OCI-LY1 (cell line): Measurements from ENCODE around the gene PCNX1.

Experiments used
- H2AFZ ChIP-seq: fragments of 200-600 bp; sonication (generic), shearing (Covaris generic); 2 replicates; pipeline ENCODE4 v1.6.0; 2014; ENCODE audit warnings: antibody characterized with exemption, mild to moderate bottlenecking, low read length
- H3F3A ChIP-seq: fragments of 200-600 bp; sonication (generic), shearing (Covaris generic); 2 replicates; pipeline ENCODE4 v1.6.0; 2014; ENCODE audit warnings: mild to moderate bottlenecking, antibody characterized with exemption, low read length, moderate library complexity; ENCODE audit not compliant: insufficient read depth
- H3K27ac ChIP-seq: fragments of 200-600 bp; sonication (generic); 2 replicates; pipeline ENCODE4 v1.5.1; 2014; ENCODE audit warnings: low read length, mixed run types, mild to moderate bottlenecking, low read depth; ENCODE audit not compliant: poor library complexity, severe bottlenecking
- H3K27me3 ChIP-seq: fragments of 200-600 bp; sonication (generic); 2 replicates; pipeline ENCODE4 v1.6.0; 2014; ENCODE audit warnings: antibody characterized with exemption, mild to moderate bottlenecking, low read length, moderate library complexity; ENCODE audit not compliant: insufficient read depth
- H3K36me3 ChIP-seq: fragments of 200-600 bp; sonication (generic); 2 replicates; pipeline ENCODE4 v1.6.1; 2014; ENCODE audit warnings: mild to moderate bottlenecking, antibody characterized with exemption, low read length, moderate library complexity, mixed read lengths; ENCODE audit not compliant: insufficient read depth
- H3K4me1 ChIP-seq: fragments of 200-600 bp; sonication (generic); 2 replicates; pipeline ENCODE4 v1.5.1; 2014; ENCODE audit warnings: mild to moderate bottlenecking, low read length, moderate library complexity; ENCODE audit not compliant: insufficient read depth, severe bottlenecking
- H3K4me2 ChIP-seq: fragments of 200-600 bp; sonication (generic), shearing (Covaris generic); 2 replicates; pipeline ENCODE4 v1.6.1; 2014; ENCODE audit warnings: low read length
- H3K4me3 ChIP-seq: fragments of 200-600 bp; sonication (generic); 2 replicates; pipeline ENCODE4 v1.5.1; 2014; ENCODE audit warnings: low read length, low read depth, mild to moderate bottlenecking, mixed read lengths; ENCODE audit not compliant: poor library complexity, severe bottlenecking
- H3K79me2 ChIP-seq: fragments of 200-600 bp; shearing (Covaris generic); 2 replicates; pipeline ENCODE4 v1.6.1; 2016; ENCODE audit warnings: mixed run types, low read length, mixed read lengths; ENCODE audit not compliant: insufficient read depth
- H3K9ac ChIP-seq: fragments of 200-600 bp; sonication (generic), shearing (Covaris generic); 2 replicates; pipeline ENCODE4 v1.6.1; 2014; ENCODE audit warnings: mild to moderate bottlenecking, low read length, mixed read lengths
- H3K9me2 ChIP-seq: fragments of 200-600 bp; sonication (generic), shearing (Covaris generic); 2 replicates; pipeline ENCODE4 v1.6.1; 2014; ENCODE audit warnings: low read depth, mild to moderate bottlenecking, low read length, mixed read lengths
- H3K9me3 ChIP-seq: fragments of 200-600 bp; shearing (Covaris generic); 2 replicates; pipeline ENCODE4 v1.6.1; 2014; ENCODE audit warnings: low read length, mixed read lengths
- H4K20me1 ChIP-seq: fragments of 200-600 bp; sonication (generic), shearing (Covaris generic); 2 replicates; pipeline ENCODE4 v1.6.0; 2016; ENCODE audit warnings: mild to moderate bottlenecking, low read length; ENCODE audit not compliant: insufficient read depth
- EZH2 ChIP-seq: fragments of 200-600 bp; sonication (generic), shearing (Covaris generic); IDR thresholded peaks from 2 replicates; pipeline ENCODE4 v1.8.0; 2017; ENCODE audit warnings: borderline replicate concordance, mixed run types, mild to moderate bottlenecking, antibody characterized with exemption, low read length, moderate library complexity, mixed read lengths
- TF ChIP-seq, protein P1 (sequence below): fragments of 200-600 bp; sonication (generic), shearing (Covaris generic); IDR thresholded peaks from 2 replicates; pipeline ENCODE4 v1.5.1; 2017; ENCODE audit warnings: mild to moderate bottlenecking, antibody characterized with exemption, low read length, moderate library complexity, mixed read lengths

Gene PCNX1

GRCh38 chr14:71163050-71163841 is 256.0 kb downstream of the PCNX1 start:
- no peaks in the 10 kb centered on the region for H3F3A ChIP-seq
- H3K4me1 ChIP-seq, result no peaks in the 10 kb centered on the region
- no peak overlapping the region for H3K9ac ChIP-seq
- no peak overlapping the region for H3K4me2 ChIP-seq
- no peak overlapping the region for H3K4me3 ChIP-seq
- no peaks in the 10 kb centered on the region for H3K9me2 ChIP-seq
- no peaks in the 10 kb centered on the region for H3K9me3 ChIP-seq
- no peaks in the 10 kb centered on the region for H3K79me2 ChIP-seq
- no peak for TF ChIP-seq EZH2
- TF ChIP-seq, protein P1, sequence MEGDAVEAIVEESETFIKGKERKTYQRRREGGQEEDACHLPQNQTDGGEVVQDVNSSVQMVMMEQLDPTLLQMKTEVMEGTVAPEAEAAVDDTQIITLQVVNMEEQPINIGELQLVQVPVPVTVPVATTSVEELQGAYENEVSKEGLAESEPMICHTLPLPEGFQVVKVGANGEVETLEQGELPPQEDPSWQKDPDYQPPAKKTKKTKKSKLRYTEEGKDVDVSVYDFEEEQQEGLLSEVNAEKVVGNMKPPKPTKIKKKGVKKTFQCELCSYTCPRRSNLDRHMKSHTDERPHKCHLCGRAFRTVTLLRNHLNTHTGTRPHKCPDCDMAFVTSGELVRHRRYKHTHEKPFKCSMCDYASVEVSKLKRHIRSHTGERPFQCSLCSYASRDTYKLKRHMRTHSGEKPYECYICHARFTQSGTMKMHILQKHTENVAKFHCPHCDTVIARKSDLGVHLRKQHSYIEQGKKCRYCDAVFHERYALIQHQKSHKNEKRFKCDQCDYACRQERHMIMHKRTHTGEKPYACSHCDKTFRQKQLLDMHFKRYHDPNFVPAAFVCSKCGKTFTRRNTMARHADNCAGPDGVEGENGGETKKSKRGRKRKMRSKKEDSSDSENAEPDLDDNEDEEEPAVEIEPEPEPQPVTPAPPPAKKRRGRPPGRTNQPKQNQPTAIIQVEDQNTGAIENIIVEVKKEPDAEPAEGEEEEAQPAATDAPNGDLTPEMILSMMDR, result no peak
- H3K36me3 ChIP-seq, result no peaks in the 10 kb centered on the region
- no peak overlapping the region for H2AFZ ChIP-seq
- no peaks in the 10 kb centered on the region for H4K20me1 ChIP-seq
- H3K27ac ChIP-seq, result no peak overlapping the region
- H3K27me3 ChIP-seq, result no peaks in the 10 kb centered on the region; the same call in 1 of the 2 replicates

DNA sequence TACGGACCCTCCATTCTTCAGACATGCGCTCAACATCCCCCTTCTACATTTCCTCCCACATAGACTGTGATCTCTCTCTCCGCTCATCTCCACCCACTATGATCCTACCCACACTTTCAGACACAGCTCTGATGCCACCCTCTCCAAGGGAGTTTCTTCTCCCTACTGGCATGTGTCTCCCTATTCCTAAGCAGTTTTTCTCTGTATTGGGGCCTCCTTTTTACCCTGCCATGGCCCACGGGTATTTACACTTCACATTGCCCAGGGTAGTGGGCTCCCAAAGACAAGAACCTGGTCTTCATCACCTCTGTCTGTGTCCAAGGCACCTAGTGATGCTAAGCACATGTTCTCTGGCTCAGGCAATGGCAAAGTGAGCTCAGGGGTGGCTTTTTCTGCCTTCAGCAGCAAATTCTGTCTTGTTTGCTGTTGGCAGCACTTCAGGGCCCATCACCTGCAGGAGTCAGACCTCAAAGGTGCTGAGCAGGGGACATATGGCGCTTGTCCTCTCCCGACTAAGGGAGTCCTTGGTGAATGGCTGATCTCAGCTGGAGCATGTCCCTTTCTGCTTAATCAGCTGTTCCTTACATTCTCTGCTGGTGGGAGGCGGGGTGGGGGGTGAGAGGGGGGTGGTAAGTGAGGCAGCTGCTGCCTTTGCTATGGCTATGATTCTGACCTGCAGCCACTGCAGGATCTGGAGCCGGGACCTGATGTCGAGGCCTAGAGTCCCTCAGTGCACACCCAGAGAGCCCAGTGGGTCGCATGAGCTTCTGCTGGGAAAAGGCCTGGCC is 256.8 kb downstream of the PCNX1 start:
- no peak overlapping the region for H3K4me2 ChIP-seq
- no peaks in the 10 kb centered on the region; the same call in 1 of the 2 replicates for H3K27me3 ChIP-seq
- peaks cover 5% of the 10 kb centered on the region for H3K4me1 ChIP-seq
- H2AFZ ChIP-seq, result no peak overlapping the region
- H3K9me2 ChIP-seq, result no peaks in the 10 kb centered on the region
- H3K9me3 ChIP-seq, result no peaks in the 10 kb centered on the region
- H3K9ac ChIP-seq, result no peak overlapping the region
- H4K20me1 ChIP-seq, result no peaks in the 10 kb centered on the region
- no peak overlapping the region for H3K27ac ChIP-seq
- TF ChIP-seq, protein P1, result no peak
- no peak for TF ChIP-seq EZH2
- no peaks in the 10 kb centered on the region for H3K36me3 ChIP-seq
- H3K79me2 ChIP-seq, result no peaks in the 10 kb centered on the region
- H3F3A ChIP-seq, result no peaks in the 10 kb centered on the region
- H3K4me3 ChIP-seq, result no peak overlapping the region
